Activated naive CD4-positive, alpha-beta T cell treated with anti-CD3 and anti-CD28 coated beads, Interleukin-2, amount 50 U/mL, for 24 hours (primary cell): ENCODE data around the gene ZNF556.
A peak's percentile ranks its signal among the peaks of the same experiment; 100 is the strongest.

ENCODE experiments used
- H3K27ac Mint-ChIP-seq: one replicate; pipeline ENCODE4 v1.8.0; 2021; ENCODE audit warnings: mild to moderate bottlenecking, mixed read lengths
- H3K27me3 Mint-ChIP-seq: one replicate; pipeline ENCODE4 v1.8.0; 2021; ENCODE audit warnings: mixed read lengths
- H3K36me3 Mint-ChIP-seq: one replicate; pipeline ENCODE4 v1.8.0; 2021; ENCODE audit warnings: mixed read lengths
- H3K4me1 Mint-ChIP-seq: one replicate; pipeline ENCODE4 v1.8.0; 2021; ENCODE audit warnings: mixed read lengths
- H3K4me3 Mint-ChIP-seq: one replicate; pipeline ENCODE4 v1.8.0; 2021; ENCODE audit warnings: mild to moderate bottlenecking, mixed read lengths
- H3K9me3 Mint-ChIP-seq: one replicate; pipeline ENCODE4 v1.8.0; 2021; ENCODE audit warnings: mixed read lengths

The ZNF556 gene

DNA sequence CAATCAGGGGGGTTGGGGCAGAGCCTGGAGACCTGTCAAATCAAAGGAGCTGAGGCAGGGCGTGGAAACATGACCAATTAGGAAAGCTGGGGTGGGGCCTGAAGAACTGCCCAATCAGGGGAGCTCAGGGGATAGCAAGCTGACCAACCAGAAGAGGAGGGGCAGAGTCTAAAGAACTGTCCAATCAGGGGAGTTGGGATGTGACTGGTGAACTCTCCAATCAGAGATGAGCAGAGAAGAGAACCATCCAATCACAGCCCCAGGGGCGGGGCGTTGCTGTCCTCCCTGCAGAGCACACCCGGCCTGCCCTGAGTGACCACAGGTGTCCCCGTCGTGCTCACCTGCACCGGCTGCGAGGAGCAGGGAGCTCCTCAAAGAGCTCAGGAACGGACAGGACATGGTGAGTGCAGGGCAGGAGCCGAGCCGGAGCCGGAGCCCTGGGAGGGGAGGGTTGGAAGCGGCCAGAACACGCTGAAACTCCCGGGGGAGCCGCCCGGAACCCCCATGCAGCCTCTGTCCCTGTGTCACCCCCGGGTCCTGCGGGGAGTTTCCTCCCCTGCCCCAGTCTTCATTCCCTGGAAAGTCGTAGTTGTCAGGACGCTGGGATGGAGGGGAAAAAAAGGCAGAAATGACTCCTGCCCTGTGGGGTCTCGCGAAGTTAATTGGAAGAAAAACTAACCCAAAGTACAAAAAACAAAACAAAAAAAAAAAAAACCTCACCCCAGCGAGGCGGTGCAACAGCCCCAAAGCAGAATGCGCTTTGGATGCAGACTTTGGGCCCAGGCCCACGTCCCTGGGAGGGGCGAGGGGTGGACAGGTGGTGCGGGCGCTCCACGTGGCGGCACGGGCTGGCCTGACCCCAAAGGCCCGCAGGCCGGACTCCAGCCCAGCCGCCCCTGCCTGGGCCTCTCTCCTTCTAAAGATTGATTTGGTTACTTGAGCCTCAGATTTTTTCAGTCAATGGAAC is at the start of gene ZNF556:
Gene ZNF556 (plus strand): TSS at position 311 of the 967 bp plus-strand sequence. CDS start 87 bp downstream, at position 398.
- Mint-ChIP-seq H3K27ac (no peak within 1 kb of the TSS), H3K4me3 (no peak within 1 kb of the TSS), H3K4me1 (peaks cover 6% of the 10 kb centered on the region), H3K27me3 (no peaks in the 10 kb centered on the region), H3K36me3 (peaks cover under 1% of the 10 kb centered on the region), H3K9me3 (no peaks in the 10 kb centered on the region)

DNA sequence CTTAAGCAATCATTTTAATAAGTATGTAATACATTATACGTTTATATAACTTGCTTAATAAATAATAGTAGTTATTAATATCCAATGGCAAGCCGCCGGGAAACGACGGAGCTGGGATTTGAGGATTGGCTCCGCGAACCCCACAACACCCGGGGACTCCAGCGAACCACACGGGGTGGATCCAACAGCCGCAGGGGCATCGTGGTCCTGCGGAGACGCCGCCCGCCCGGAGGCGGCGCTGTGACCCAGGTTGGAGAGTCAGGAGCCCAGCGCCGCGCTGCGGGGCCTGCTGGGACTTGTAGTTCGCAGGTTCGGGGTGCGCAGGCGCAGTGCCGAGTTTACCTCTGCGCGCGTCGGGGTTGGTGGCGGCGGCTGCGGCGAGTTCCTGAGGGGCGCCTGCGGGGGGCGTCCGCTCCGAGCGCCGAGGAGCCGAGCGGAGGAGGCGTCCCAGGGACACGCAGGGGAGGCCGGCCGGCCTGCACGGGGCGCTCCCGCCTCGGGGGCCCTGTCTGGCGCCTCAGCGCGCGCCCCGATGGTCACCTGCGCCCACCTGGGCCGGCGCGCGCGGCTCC is 47.5 kb upstream of the ZNF556 start, which contains the start of gene ZNF554:
Gene ZNF554 (plus strand): TSS at position 329 of the 572 bp plus-strand sequence. CDS start 204 bp downstream, at position 533.
- Mint-ChIP-seq H3K27ac (peak within 1 kb of the TSS; percentile 76), H3K9me3 (no peaks in the 10 kb centered on the region), H3K4me3 (peak within 1 kb of the TSS; percentile 86), H3K4me1 (peaks cover 4% of the 10 kb centered on the region), H3K27me3 (no peaks in the 10 kb centered on the region), H3K36me3 (no peaks in the 10 kb centered on the region)

DNA sequence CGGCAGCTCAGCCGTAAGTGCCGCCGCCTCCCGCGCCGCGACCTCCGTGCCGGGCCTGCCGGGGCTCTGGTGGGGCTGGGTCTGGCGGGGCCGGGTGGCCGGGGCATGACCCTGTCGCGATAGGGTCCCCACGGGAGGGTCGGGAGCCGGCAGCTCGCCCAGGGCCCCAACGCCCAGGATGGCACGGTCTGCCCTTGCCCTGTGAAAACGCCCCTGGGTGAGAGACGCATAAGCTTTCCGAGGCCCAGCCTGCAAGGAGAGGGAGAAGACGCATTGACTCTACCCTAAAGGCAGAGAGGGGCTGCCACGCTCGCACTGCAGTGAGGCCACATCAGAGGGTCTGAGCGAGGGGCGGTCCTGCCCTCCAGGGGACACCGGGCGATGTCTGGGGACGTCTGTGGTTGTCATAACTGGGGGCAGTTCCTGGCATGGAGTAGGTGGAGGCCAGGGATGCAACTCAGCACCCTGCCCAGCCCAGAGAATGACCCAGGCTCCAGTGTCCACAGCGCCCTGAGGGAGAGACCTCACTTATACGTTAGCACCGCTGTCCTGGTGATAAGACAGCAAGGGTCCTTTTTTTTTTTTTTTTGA is 46.9 kb upstream of the ZNF556 start:
- H3K4me3 Mint-ChIP-seq, result peak overlapping the region; percentile 86

DNA sequence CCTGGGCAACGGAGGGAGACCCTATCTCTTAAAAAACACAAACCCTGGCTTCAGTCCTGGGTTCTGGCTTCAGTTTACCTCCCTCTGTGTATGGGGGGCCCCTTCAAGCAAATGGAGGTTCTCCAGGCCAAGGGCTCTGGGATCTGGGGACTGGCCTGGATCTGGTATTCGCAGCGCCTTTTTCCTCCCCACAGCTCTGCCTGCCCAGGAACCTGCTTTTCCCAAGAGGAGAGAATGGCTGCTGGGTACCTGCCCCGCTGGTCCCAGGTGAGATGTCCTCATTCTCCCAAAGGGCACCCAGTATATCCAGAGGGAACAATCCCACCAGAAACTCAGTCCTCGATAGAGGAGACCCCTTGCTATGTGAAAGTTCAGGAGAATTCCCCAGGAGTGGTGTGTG is 44.3 kb upstream of the ZNF556 start:
- H3K27me3 Mint-ChIP-seq, result no peaks in the 10 kb centered on the region

More for the DNA sequence above, 46.9 kb upstream of the ZNF556 start:
- Mint-ChIP-seq H3K4me1 (peaks cover 4% of the 10 kb centered on the region), H3K27me3 (no peaks in the 10 kb centered on the region), H3K36me3 (no peaks in the 10 kb centered on the region), H3K27ac (peak overlapping the region; percentile 23), H3K9me3 (no peaks in the 10 kb centered on the region)

DNA sequence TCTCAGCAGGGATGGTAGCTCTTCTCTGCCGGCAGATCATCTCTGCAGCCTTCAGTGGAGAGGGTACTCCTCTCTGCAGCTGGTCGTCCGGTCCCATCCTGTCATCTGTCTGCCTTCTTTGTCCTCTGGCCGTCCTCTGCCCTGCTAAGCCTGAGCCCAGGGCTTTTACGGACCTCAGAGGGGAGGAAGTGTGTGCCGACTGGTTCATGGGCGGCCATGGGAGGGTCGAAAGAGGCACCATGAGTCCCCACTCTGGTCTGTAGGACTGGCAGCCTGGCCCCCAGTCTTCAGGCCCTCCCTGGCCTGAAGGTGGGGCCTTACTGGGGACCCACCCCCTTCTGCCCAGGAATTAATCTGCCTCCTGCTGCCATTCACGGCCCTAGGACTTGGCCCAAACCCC is 43.5 kb upstream of the ZNF556 start:
- H3K9me3 Mint-ChIP-seq, result peaks cover 6% of the 10 kb centered on the region
- peaks cover 4% of the 10 kb centered on the region for H3K4me1 Mint-ChIP-seq
- peaks cover 16% of the 10 kb centered on the region for H3K36me3 Mint-ChIP-seq
- H3K27me3 Mint-ChIP-seq, result no peaks in the 10 kb centered on the region
- H3K27ac Mint-ChIP-seq, result no peak overlapping the region
- H3K4me3 Mint-ChIP-seq, result no peak overlapping the region

More for the DNA sequence above, 44.3 kb upstream of the ZNF556 start:
- no peak overlapping the region for H3K4me3 Mint-ChIP-seq
- peaks cover 5% of the 10 kb centered on the region for H3K9me3 Mint-ChIP-seq
- peaks cover 8% of the 10 kb centered on the region for H3K36me3 Mint-ChIP-seq
- peaks cover 4% of the 10 kb centered on the region for H3K4me1 Mint-ChIP-seq
- no peak overlapping the region for H3K27ac Mint-ChIP-seq

DNA sequence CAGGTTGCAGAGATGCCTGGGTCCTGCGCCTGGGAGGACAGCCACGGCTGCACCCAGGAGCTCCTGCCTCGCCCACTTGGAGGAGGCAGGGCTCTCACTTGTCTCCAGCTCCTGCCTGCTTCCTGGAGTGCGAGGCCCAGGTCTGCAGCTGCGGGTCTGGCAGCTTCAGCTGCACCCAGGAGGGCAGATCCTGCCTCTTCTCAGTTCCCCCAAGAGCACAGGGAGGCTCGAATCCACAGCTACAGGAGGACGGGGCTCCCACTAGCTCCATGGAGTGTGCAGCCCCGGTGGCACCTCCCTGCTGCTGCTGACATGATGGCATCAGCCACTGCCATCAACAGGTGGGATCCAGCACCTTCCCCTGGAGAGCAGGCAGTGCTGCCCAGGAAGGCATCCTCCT is 43.0 kb upstream of the ZNF556 start:
- peaks cover 4% of the 10 kb centered on the region for H3K4me1 Mint-ChIP-seq
- H3K4me3 Mint-ChIP-seq, result no peak overlapping the region
- peaks cover 6% of the 10 kb centered on the region for H3K9me3 Mint-ChIP-seq
- peaks cover 18% of the 10 kb centered on the region for H3K36me3 Mint-ChIP-seq
- no peaks in the 10 kb centered on the region for H3K27me3 Mint-ChIP-seq
- H3K27ac Mint-ChIP-seq, result no peak overlapping the region

DNA sequence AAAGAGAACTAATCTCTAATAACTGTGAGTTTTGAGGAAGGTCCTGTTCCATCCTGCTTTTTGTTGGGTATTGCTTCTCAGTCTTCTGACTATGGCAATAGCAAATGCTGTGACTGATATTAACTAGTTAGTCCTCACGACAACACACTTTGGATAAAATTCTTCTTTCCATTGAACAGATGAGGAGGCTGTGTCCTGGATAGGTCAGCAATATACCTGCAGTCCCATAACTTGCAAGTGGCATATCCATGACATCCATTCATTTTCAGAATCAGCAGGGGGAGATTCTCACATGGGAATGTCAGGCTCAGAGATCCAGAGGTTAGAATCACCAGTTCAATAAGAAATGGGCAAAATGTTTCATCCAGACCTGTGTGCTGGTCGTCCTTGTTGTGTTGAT is 40.1 kb upstream of the ZNF556 start:
- Mint-ChIP-seq H3K4me1 (no peaks in the 10 kb centered on the region), H3K27me3 (no peaks in the 10 kb centered on the region), H3K9me3 (peaks cover 6% of the 10 kb centered on the region), H3K4me3 (no peak overlapping the region), H3K27ac (no peak overlapping the region), H3K36me3 (peaks cover 24% of the 10 kb centered on the region)

DNA sequence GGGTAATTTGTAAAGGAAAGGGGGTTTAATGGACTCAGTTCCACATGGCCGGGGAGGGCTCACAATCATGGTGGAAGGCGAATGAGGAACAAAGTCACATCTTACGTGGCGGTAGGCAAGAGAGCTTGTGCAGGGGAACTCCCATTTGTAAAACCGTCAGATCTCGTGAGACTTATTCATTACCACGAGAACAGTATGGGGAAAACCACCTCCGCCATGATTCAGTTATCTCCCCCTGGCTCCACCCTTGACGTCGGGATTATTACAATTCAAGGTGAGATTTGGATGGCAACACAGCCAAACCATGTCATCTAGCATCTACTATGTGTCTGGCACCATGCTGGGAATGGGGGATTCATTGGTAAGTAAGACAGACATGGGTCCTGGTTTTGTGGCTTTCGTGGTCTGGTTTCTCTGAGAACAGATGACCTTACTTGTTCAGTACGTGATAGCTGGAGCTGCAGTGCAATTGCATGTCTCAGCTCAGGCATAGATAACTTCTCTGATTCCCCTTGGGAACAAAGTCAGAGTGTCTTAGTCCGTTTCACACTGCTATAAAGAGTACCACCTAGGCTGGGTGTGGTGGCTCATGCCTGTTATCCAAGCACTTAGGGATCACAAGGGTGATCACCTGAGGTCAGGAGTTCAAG is 39.2 kb upstream of the ZNF556 start:
- Mint-ChIP-seq H3K4me1 (no peaks in the 10 kb centered on the region), H3K27ac (no peak overlapping the region), H3K36me3 (peaks cover 31% of the 10 kb centered on the region), H3K9me3 (peaks cover 6% of the 10 kb centered on the region), H3K4me3 (no peak overlapping the region), H3K27me3 (no peaks in the 10 kb centered on the region)

DNA sequence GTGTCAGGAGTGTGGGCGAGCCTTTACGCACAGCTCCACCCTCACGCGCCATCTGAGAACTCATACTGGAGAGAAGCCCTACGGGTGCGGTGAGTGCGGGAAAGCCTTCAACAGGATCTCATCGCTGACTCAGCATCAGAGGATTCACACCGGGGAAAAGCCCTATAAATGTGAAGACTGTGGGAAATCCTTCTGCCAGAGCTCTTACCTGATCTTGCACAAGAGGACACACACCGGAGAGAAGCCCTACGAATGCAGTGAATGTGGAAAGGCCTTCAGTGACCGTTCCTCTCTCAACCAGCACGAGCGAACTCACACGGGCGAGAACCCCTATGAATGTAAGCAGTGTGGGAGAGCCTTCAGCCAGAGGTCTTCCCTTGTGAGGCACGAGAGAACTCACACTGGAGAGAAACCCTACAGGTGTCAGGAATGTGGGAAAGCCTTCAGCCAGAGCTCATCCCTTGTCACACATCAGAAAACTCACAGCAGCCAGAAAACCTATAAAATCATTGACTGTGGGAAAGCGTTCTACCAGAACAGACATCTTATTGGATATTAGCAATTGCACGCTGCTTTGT is 32.8 kb upstream of the ZNF556 start:
- Mint-ChIP-seq H3K27me3 (no peaks in the 10 kb centered on the region), H3K9me3 (no peaks in the 10 kb centered on the region), H3K4me1 (no peaks in the 10 kb centered on the region), H3K4me3 (no peak overlapping the region), H3K36me3 (peaks cover 38% of the 10 kb centered on the region), H3K27ac (no peak overlapping the region)

DNA sequence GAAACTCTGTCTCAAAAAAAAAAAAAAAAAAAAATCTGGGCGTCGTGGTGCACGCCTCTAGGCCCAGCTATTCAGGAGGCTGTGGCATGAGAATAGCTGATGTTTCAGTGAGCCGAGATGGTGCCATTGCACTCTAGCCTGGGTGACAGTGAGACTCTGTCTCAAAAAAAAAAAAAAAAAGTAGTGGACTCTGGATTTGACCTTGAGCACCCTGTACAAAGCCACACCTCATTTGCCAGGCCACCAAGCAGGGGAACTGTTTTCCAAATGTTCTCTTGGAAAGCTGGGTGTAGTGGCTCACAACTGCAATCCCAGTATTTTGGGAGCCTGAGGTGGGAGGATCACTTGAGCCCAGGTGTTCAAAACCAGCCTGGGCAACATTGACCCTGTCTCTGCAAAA is 29.7 kb upstream of the ZNF556 start:
- no peak overlapping the region for H3K27ac Mint-ChIP-seq
- no peak overlapping the region for H3K4me3 Mint-ChIP-seq
- H3K4me1 Mint-ChIP-seq, result peaks cover 4% of the 10 kb centered on the region
- no peaks in the 10 kb centered on the region for H3K27me3 Mint-ChIP-seq
- H3K36me3 Mint-ChIP-seq, result peaks cover 32% of the 10 kb centered on the region
- no peaks in the 10 kb centered on the region for H3K9me3 Mint-ChIP-seq

DNA sequence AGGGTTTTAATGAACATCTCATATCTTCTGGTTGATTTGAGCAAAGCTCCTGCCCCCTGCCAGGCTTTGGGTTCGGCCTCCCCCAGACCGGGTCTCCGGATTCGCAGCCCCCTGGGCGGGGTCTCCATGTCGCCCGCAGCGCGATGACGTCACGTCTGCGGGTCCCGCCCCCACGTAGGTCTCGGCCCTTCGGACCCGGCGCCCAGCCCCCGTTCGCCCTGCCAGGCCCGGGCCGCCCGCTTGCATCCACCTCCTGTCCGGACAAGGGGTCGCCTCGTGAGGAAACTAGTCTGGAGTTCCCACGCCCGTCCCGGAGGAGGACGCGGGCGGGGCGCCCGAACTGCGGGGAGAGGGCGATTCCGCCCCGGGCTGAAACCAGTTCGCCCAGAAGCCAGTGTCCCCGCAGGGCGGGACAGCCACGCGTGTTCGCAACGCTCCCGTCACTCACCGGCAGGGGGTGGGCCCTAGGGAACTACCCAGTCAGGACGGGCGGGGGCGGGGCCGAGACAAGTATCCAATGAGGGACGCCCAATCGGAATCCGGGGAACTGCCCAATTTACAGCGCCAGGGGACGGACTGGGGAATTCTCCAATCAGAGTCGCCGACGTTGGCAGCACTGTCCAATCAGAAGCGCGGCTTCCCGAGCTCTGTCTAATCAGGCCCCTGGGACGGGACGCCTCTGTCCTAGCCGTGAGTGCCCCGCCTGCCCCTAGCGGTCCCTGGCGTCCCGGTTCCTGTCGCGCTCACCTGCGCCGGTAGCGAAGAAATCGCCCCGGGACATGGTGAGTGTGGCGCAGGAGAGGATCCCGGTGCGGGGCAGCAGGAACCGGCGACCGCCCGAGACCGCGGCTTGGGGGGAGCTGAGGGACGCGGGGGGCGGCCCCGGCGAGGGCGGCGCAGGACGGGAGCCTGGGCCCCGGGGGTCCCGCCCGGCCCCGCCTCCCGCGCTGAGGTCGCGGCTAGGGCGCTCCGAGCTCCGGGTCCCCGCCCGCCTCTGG is 26.0 kb upstream of the ZNF556 start, which contains the start of gene ZNF555:
Gene ZNF555 (plus strand): TSS at position 682 of the 998 bp plus-strand sequence. CDS start 98 bp downstream, at position 780.
- Mint-ChIP-seq H3K27me3 (no peaks in the 10 kb centered on the region), H3K4me3 (peak within 1 kb of the TSS; percentile 90), H3K36me3 (peaks cover 19% of the 10 kb centered on the region), H3K9me3 (no peaks in the 10 kb centered on the region), H3K27ac (peak within 1 kb of the TSS; percentile 55), H3K4me1 (peaks cover 22% of the 10 kb centered on the region)

DNA sequence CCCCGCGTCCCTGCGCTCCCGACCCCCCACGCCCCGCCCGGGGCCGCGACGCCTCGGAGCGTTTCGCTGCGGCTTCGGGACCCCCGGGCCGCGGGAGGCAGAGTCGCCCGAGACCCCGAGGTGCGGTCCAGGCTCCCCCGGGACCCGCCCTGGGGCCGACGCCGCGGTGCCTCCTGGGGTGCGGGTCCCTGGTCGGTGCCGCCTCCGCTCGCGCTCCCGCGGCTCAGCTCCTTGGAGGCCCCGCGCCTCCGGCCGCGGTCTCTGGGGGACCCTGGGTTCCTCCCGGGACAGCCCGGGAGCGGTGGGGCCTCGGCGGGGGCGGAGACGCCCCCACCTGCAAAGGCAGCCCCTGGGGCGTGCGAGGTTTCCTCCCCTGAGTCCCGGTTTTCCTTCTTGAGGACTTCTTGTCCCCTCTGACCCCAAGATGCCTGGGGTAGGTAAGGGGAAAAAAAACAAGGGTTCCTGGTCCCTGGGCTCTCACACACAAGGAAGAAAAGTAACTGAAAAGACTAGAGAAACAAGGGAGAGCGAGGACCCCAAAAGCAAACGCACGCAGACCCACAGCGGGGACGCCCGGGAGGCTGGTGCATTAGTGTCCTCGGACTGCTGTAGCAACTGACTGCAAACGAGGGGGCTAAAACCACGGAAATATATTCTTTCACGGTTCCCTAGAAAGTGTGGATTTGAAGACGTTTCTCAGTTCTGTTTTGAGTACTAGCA is 25.1 kb upstream of the ZNF556 start:
- H3K27me3 Mint-ChIP-seq, result no peaks in the 10 kb centered on the region
- H3K36me3 Mint-ChIP-seq, result peaks cover 17% of the 10 kb centered on the region
- H3K4me3 Mint-ChIP-seq, result peak overlapping the region; percentile 75
- H3K4me1 Mint-ChIP-seq, result peaks cover 26% of the 10 kb centered on the region
- H3K27ac Mint-ChIP-seq, result no peak overlapping the region
- no peaks in the 10 kb centered on the region for H3K9me3 Mint-ChIP-seq

DNA sequence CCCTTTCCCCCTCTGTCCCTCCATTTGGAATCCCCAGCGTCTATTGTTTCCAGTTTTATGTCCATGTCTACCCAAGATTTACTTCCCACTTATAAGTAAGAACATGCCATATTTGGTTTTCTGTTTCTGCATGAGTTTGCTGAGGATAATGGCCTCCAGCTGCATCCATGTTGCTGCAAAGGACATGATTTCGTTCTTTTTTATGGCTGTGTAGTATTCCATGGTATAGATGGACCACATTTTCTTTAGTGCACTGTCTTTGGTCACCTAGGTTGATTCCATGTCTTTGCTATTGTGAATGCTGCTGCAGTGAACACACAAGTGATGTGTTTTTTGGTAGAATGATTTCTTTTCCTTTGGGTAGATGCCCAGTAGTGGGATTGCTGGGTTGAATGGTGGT is 22.0 kb upstream of the ZNF556 start:
- H3K36me3 Mint-ChIP-seq, result peaks cover 19% of the 10 kb centered on the region
- H3K27me3 Mint-ChIP-seq, result no peaks in the 10 kb centered on the region
- H3K27ac Mint-ChIP-seq, result no peak overlapping the region
- H3K9me3 Mint-ChIP-seq, result no peaks in the 10 kb centered on the region
- no peak overlapping the region for H3K4me3 Mint-ChIP-seq
- peaks cover 34% of the 10 kb centered on the region for H3K4me1 Mint-ChIP-seq
